SK-N-MC (cell line): ENCODE measurements around the gene ERCC3.
"Not testable (repeated sequence)": the region's sequence is repeated elsewhere in the genome, so short reads cannot be mapped to it uniquely, and the experiment has no call there.

Experiments
- DNase-seq: peaks from one replicate; pipeline ENCODE4 v3.0.0-alpha.2; 2011; ENCODE audit warnings: low read depth, low spot score
- H3K27ac ChIP-seq: fragments of 200-600 bp; sonication (generic); 2 replicates; pipeline ENCODE4 v1.5.1; 2016; ENCODE audit warnings: mixed run types
- H3K36me3 ChIP-seq: fragments of 200-600 bp; sonication (generic); 2 replicates; pipeline ENCODE4 v1.6.1; 2017; ENCODE audit warnings: antibody characterized with exemption, low read length, mixed read lengths; ENCODE audit not compliant: insufficient read depth
- H3K4me3 ChIP-seq: fragments of 200-600 bp; sonication (generic); 2 replicates; pipeline ENCODE4 v1.5.1; 2016
- H3K9ac ChIP-seq: fragments of 200-600 bp; sonication (generic); 2 replicates; pipeline ENCODE4 v1.8.0; 2017; ENCODE audit warnings: mixed run types, mixed read lengths; ENCODE audit not compliant: insufficient read length
- H3K9me3 ChIP-seq: fragments of 200-600 bp; sonication (generic); 2 replicates; pipeline ENCODE4 v1.6.1; 2017; ENCODE audit warnings: low read depth, mild to moderate bottlenecking, antibody characterized with exemption, low read length, moderate library complexity, mixed read lengths
- EZH2 ChIP-seq: fragments of 200-600 bp; sonication (generic); IDR thresholded peaks from one replicate; pipeline ENCODE4 v1.6.1; 2017; ENCODE audit warnings: antibody characterized with exemption
- FOXP2 ChIP-seq: optimal IDR thresholded peaks from 2 replicates; pipeline ENCODE3; 2011; ENCODE audit warnings: mild to moderate bottlenecking, moderate library complexity; ENCODE audit not compliant: insufficient read depth; ENCODE audit errors: extremely low read length, control extremely low read depth
- POLR2AphosphoS5 ChIP-seq: IDR thresholded peaks from 2 replicates; pipeline ENCODE4 v1.6.1; 2012; ENCODE audit warnings: mild to moderate bottlenecking, low read depth, low read length, borderline replicate concordance

ERCC3 gene

GRCh38 chr2:127239395-127239794 lies 54.5 kb downstream of the ERCC3 start:
- no peak overlapping the region for H3K9ac ChIP-seq
- TF ChIP-seq POLR2AphosphoS5: no peak
- 0 out of 2 replicates have a peak, but pooled peaks cover 3% of the 10 kb centered on the region for H3K9me3 ChIP-seq
- no peak overlapping the region for H3K27ac ChIP-seq
- no peaks in the 10 kb centered on the region for H3K36me3 ChIP-seq
- no peak overlapping the region for H3K4me3 ChIP-seq
- no peak for DNase-seq

GRCh38 chr2:127237768-127238167 lies 56.2 kb downstream of the ERCC3 start:
- H3K36me3 ChIP-seq: not testable (repeated sequence)

GRCh38 chr2:127235082-127235702 lies 58.8 kb downstream of the ERCC3 start:
- TF ChIP-seq FOXP2 (no peak), EZH2 (no peak), POLR2AphosphoS5 (no peak)
- no peaks in the 10 kb centered on the region for H3K36me3 ChIP-seq
- peak overlapping the region; percentile 92 for H3K27ac ChIP-seq
- H3K9me3 ChIP-seq: 0 out of 2 replicates have a peak, but pooled peaks cover 3% of the 10 kb centered on the region
- peak overlapping the region; percentile 13; the same call in 1 of the 2 replicates for H3K4me3 ChIP-seq
- peak; percentile 63 for DNase-seq
- no peak overlapping the region for H3K9ac ChIP-seq

More at GRCh38 chr2:127237768-127238167, 56.2 kb downstream of the ERCC3 start:
- not testable (repeated sequence) for H3K9me3 ChIP-seq, DNase-seq, H3K9ac ChIP-seq, H3K27ac ChIP-seq, H3K4me3 ChIP-seq

GRCh38 chr2:127233710-127234109 lies 60.2 kb downstream of the ERCC3 start:
- Histone ChIP-seq H3K4me3 (no peak overlapping the region), H3K9me3 (0 out of 2 replicates have a peak, but pooled peaks cover 3% of the 10 kb centered on the region), H3K36me3 (no peaks in the 10 kb centered on the region), H3K27ac (no peak overlapping the region), H3K9ac (no peak overlapping the region)
- TF ChIP-seq POLR2AphosphoS5: no peak
- TF ChIP-seq EZH2: no peak
- no peak for TF ChIP-seq FOXP2
- DNase-seq: no peak

- H3K9me3 ChIP-seq: no peaks in the 10 kb centered on the region
- H3K9ac ChIP-seq: no peak overlapping the region
- H3K27ac ChIP-seq: no peak overlapping the region
- no peaks in the 10 kb centered on the region for H3K36me3 ChIP-seq
- TF ChIP-seq POLR2AphosphoS5 (no peak), EZH2 (no peak), FOXP2 (no peak)
- no peak for DNase-seq
- no peak overlapping the region for H3K4me3 ChIP-seq
Measured at GRCh38 chr2:127231130-127231865, 62.6 kb downstream of the ERCC3 start.

GRCh38 chr2:127229555-127229954 lies 64.4 kb downstream of the ERCC3 start:
- Histone ChIP-seq H3K27ac (no peak overlapping the region), H3K4me3 (no peak overlapping the region), H3K36me3 (no peaks in the 10 kb centered on the region), H3K9me3 (no peaks in the 10 kb centered on the region), H3K9ac (no peak overlapping the region)
- DNase-seq: no peak
- TF ChIP-seq FOXP2: no peak
- TF ChIP-seq POLR2AphosphoS5: no peak
- no peak for TF ChIP-seq EZH2

GRCh38 chr2:127228102-127228501 lies 65.8 kb downstream of the ERCC3 start:
- no peaks in the 10 kb centered on the region for H3K9me3 ChIP-seq
- no peaks in the 10 kb centered on the region for H3K36me3 ChIP-seq
- no peak for TF ChIP-seq POLR2AphosphoS5
- no peak for TF ChIP-seq FOXP2
- no peak for TF ChIP-seq EZH2
- no peak for DNase-seq
- no peak overlapping the region for H3K4me3 ChIP-seq
- no peak overlapping the region for H3K27ac ChIP-seq
- no peak overlapping the region for H3K9ac ChIP-seq

- H3K9me3 ChIP-seq, H3K36me3 ChIP-seq, H3K9ac ChIP-seq, H3K27ac ChIP-seq, DNase-seq, H3K4me3 ChIP-seq: not testable (repeated sequence)
Measured at GRCh38 chr2:127227264-127227660, 66.7 kb downstream of the ERCC3 start.

- no peak for DNase-seq
- no peaks in the 10 kb centered on the region for H3K36me3 ChIP-seq
- peak overlapping the region; percentile 58; the same call in 1 of the 2 replicates for H3K27ac ChIP-seq
- no peaks in the 10 kb centered on the region for H3K9me3 ChIP-seq
- H3K4me3 ChIP-seq: no peak overlapping the region
- TF ChIP-seq POLR2AphosphoS5 (no peak), EZH2 (no peak), FOXP2 (no peak)
- no peak overlapping the region for H3K9ac ChIP-seq
Measured at GRCh38 chr2:127226520-127227263, 67.3 kb downstream of the ERCC3 start.
